ENCODE results near the gene RTN4RL1. TPM values are rescaled to one million over a fixed set of nuclear protein-coding genes. Genes with fewer than 3 reads are reported as not detected.
"Not testable (repeated sequence)": the region's sequence is repeated elsewhere in the genome, so short reads cannot be mapped to it uniquely, and the experiment has no call there.

The RTN4RL1 gene
- total and polyA plus RNA-seq, 2 experiments from 2014 or later: 32.2 to 45.4 TPM

- TF ChIP-seq CTCF (IDR thresholded peaks at IDR 0.05; ENCODE audit: low read depth, low read length): no peak
- DNase-seq (ENCODE audit: low read depth in 1 of 2, low spot score in 1 of 2): no peak
- Histone ChIP-seq H3K4me3 (no peak overlapping the region), H3K27me3 (no peaks in the 10 kb centered on the region), H3K4me1 (ENCODE audit: low read depth) (no peaks in the 10 kb centered on the region), H3K36me3 (peaks cover 27% of the 10 kb centered on the region), H3K27ac (no peak overlapping the region), H3K9me3 (ENCODE audit: low read depth) (no peaks in the 10 kb centered on the region)
These were observed 128.7 kb downstream of the RTN4RL1 start for GRCh38 chr17:1896243-1897104.

- not testable (repeated sequence) for H3K27ac ChIP-seq; H3K9me3 ChIP-seq (ENCODE audit: low read depth); H3K27me3 ChIP-seq; H3K4me3 ChIP-seq; H3K4me1 ChIP-seq (ENCODE audit: low read depth); DNase-seq (ENCODE audit: low read depth in 1 of 2, low spot score in 1 of 2)
- peaks cover 27% of the 10 kb centered on the region for H3K36me3 ChIP-seq
These were observed 129.7 kb downstream of the RTN4RL1 start for GRCh38 chr17:1895479-1895878.

DNA sequence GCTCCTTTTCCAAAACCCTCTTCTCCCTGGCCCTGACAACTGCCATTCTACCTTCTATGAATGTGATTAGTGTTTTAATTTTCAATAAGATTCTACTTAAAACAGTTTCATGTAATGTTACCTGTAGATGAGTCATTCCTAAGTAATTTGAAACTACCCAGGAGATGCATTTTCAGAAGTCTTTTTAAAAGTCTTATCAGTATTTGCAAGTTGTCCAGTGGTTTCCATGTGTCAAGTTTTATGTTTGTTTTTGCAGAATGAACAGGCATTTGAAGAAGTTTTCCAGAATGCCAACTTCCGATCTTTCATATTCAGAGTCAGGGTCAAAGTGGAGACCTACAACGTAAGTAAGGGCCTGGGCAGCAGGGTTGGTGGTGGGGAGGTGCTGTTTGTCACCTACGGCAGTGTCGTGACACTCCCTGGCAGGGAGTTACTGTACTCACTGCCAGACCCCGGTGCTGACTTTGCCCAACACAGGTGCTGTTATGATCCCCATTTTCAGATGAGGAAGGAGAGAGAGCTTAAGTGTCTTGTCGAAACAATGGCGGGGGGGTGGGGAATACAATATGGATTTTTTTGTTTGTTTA is 130.3 kb downstream of the RTN4RL1 start:
- no peak for TF ChIP-seq CTCF (IDR thresholded peaks at IDR 0.05; ENCODE audit: low read depth, low read length)
- Histone ChIP-seq H3K36me3 (peaks cover 27% of the 10 kb centered on the region), H3K27ac (no peak overlapping the region), H3K27me3 (no peaks in the 10 kb centered on the region), H3K9me3 (ENCODE audit: low read depth) (no peaks in the 10 kb centered on the region), H3K4me1 (ENCODE audit: low read depth) (no peaks in the 10 kb centered on the region), H3K4me3 (no peak overlapping the region)
- no peak for DNase-seq (ENCODE audit: low read depth in 1 of 2, low spot score in 1 of 2)

DNA sequence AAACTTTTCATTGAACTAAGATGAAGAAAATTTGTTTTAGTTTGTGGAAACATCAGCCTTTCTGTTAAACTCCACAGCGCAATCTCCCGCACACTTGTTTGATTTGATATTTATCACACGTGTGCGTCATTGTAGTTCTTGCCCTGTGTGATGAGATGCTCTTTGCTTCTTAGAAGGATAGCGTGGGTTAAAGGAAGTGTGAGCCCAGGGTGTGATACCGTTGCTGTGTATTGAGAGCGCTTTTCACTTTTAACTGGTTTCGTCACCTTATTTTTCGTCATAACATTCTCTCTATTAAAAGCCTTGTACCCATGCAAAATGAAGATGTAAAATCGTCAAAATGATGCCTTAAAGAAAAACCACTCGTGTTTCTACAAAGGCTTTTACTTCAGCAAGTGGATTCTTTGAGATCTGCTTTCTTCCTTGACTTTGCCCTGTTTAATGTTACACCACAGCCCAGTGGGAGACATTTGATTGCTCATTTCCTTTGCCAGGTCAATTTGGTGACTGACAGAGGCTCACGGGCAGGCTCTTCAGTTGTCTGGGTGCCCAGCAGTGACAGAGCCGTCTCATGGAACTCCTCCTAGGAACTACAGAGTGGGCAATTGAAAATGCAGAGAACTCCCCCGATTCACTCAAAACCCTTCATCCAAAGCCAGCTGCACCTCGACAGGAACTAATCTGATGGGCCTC is 134.2 kb downstream of the RTN4RL1 start:
- Histone ChIP-seq H3K27me3 (no peaks in the 10 kb centered on the region), H3K27ac (no peak overlapping the region), H3K9me3 (ENCODE audit: low read depth) (no peaks in the 10 kb centered on the region), H3K4me1 (ENCODE audit: low read depth) (no peaks in the 10 kb centered on the region), H3K36me3 (peaks cover 18% of the 10 kb centered on the region), H3K4me3 (no peak overlapping the region)
- no peak for TF ChIP-seq CTCF (IDR thresholded peaks at IDR 0.05; ENCODE audit: low read depth, low read length)
- no peak for DNase-seq (ENCODE audit: low read depth in 1 of 2, low spot score in 1 of 2)

DNA sequence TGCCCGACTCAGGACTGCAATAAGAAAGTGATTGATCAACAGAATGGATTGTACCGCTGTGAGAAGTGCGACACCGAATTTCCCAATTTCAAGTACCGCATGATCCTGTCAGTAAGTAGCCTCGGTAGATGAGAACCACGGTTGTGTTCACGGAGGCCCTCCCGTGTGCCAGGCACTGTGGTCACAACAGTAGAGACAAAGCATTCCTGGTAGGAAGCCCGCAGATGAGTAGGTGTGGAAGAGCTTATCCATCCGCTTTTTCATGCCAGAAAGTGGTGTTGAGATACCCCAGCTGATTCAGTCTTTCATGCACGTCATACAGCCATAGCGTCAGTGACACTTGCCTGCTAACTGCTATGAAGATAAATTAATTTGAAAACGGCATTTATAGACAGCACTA is 136.4 kb downstream of the RTN4RL1 start:
- H3K27ac ChIP-seq: no peak overlapping the region
- H3K4me1 ChIP-seq (ENCODE audit: low read depth): no peaks in the 10 kb centered on the region
- no peaks in the 10 kb centered on the region for H3K9me3 ChIP-seq (ENCODE audit: low read depth)
- H3K4me3 ChIP-seq: no peak overlapping the region
- peaks cover 31% of the 10 kb centered on the region for H3K36me3 ChIP-seq
- TF ChIP-seq CTCF (IDR thresholded peaks at IDR 0.05; ENCODE audit: low read depth, low read length): no peak
- no peak for DNase-seq (ENCODE audit: low read depth in 1 of 2, low spot score in 1 of 2)
- no peaks in the 10 kb centered on the region for H3K27me3 ChIP-seq

Other genes with a start within 250 kb of the RTN4RL1 start
- gene SMYD4, start 195.4 kb downstream of the RTN4RL1 start, total RNA-seq: 7.7 and 19.2 TPM in 2 replicates
- 14.4 and 24.2 TPM in 2 replicates for gene SMYD4, start 195.4 kb downstream of the RTN4RL1 start, polyA plus RNA-seq
- 42.5 and 50.0 TPM in 2 replicates for gene RPA1, start 195.3 kb downstream of the RTN4RL1 start, total RNA-seq
- gene RPA1, start 195.3 kb downstream of the RTN4RL1 start, polyA plus RNA-seq: 78.9 and 102 TPM in 2 replicates
- gene DPH1, start 4.8 kb upstream of the RTN4RL1 start, total RNA-seq: 43.2 and 88.6 TPM in 2 replicates
- gene DPH1, start 4.8 kb upstream of the RTN4RL1 start, polyA plus RNA-seq: 59.5 and 94.5 TPM in 2 replicates
- gene OVCA2, start 16.7 kb upstream of the RTN4RL1 start, total RNA-seq: 36.8 and 48.4 TPM in 2 replicates
- gene OVCA2, start 16.7 kb upstream of the RTN4RL1 start, polyA plus RNA-seq: 40.6 and 50.1 TPM in 2 replicates
- 2.6 and 3.7 TPM in 2 replicates for gene HIC1, start 29.8 kb upstream of the RTN4RL1 start, total RNA-seq
- gene HIC1, start 29.8 kb upstream of the RTN4RL1 start, polyA plus RNA-seq: 0.88 and 2.7 TPM in 2 replicates